Uterus (tissue), 2 donors: Measurements from ENCODE around the gene KIR2DL4.

Experiments
- CTCF ChIP-seq, 4 experiments: fragments of 200-600 bp in 2 of 4; fragments of 450-650 bp in 2 of 4; sonication (generic) in 2 of 4; IDR thresholded peaks; one replicate each; pipeline ENCODE4 v1.5.1; 2016 to 2019; ENCODE audit warnings: antibody characterized with exemption in 4 of 4, mild to moderate bottlenecking in 2 of 4, moderate library complexity in 1 of 4
- POLR2A ChIP-seq, 2 donors: fragments of 450-650 bp; IDR thresholded peaks; one replicate each; pipeline ENCODE4 v1.6.1; 2016; ENCODE audit warnings: antibody characterized with exemption in 2 of 2, mild to moderate bottlenecking in 1 of 2, moderate library complexity in 1 of 2

DNA sequence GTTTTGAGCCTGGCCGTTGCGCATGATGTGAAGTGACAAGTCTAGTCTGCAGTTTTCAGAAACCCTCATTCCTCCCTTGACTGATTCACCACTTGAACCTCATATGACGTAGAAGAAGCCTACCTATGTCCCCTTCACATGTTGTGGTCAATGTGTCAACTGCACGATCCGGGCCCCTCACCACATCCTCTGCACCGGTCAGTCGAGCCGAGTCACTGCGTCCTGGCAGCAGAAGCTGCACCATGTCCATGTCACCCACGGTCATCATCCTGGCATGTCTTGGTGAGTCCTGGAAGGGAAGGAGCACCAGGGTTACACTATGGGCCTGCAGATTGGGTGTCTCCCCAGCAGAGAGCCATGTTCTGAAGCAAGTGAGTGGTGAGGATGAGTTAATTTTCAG, at the start of gene KIR2DL4:
- TF ChIP-seq CTCF (IDR thresholded peaks at IDR 0.05), result no peak
- no peak for TF ChIP-seq POLR2A (IDR thresholded peaks at IDR 0.05)
